Kidney capillary endothelial cell (primary cell): ENCODE measurements around the gene PPP1R14B.

Experiments
- DNase-seq: peaks from one replicate; pipeline ENCODE4 v3.0.0-alpha.2; 2018; ENCODE audit warnings: low spot score

The PPP1R14B gene

GRCh38 chr11:64245401-64245796 is 1.3 kb downstream of the PPP1R14B start:
- DNase-seq, result no peak

- DNase-seq, result no peak
These were observed 1.8 kb downstream of the PPP1R14B start for GRCh38 chr11:64244966-64245365.

GRCh38 chr11:64244107-64244506 is 2.6 kb downstream of the PPP1R14B start:
- DNase-seq, result no peak

- no peak for DNase-seq
These were observed 3.4 kb downstream of the PPP1R14B start for GRCh38 chr11:64243236-64243854.

- no peak for DNase-seq
These were observed 5.0 kb downstream of the PPP1R14B start for GRCh38 chr11:64241491-64242374.

GRCh38 chr11:64241241-64241490 is 5.6 kb downstream of the PPP1R14B start:
- DNase-seq, result peak; percentile 99

GRCh38 chr11:64240435-64241240 is 6.1 kb downstream of the PPP1R14B start, which contains the start of gene FKBP2:
TSS of gene FKBP2 (plus strand) at chr11:64241095. CDS start at chr11:64242388, 1,293 bp downstream.
- peak; percentile 95 for DNase-seq

- DNase-seq, result no peak
These were observed 6.9 kb downstream of the PPP1R14B start for GRCh38 chr11:64239662-64240434.

GRCh38 chr11:64238999-64239398 is 7.7 kb downstream of the PPP1R14B start:
- no peak for DNase-seq

- DNase-seq, result no peak
These were observed 8.7 kb downstream of the PPP1R14B start for GRCh38 chr11:64238076-64238475.

- no peak for DNase-seq
These were observed 9.2 kb downstream of the PPP1R14B start for GRCh38 chr11:64237484-64237951.

- DNase-seq, result no peak
These were observed 11.1 kb downstream of the PPP1R14B start for GRCh38 chr11:64235437-64236161.

- no peak for DNase-seq
These were observed 11.9 kb downstream of the PPP1R14B start for GRCh38 chr11:64234647-64235379.

GRCh38 chr11:64233913-64234586 is 12.7 kb downstream of the PPP1R14B start, which contains the start of gene VEGFB:
TSS of gene VEGFB (plus strand) at chr11:64234584. CDS start at chr11:64234834, 250 bp downstream.
- DNase-seq, result no peak

GRCh38 chr11:64232967-64233315 is 13.8 kb downstream of the PPP1R14B start:
- no peak for DNase-seq

- DNase-seq, result no peak
These were observed 14.4 kb downstream of the PPP1R14B start for GRCh38 chr11:64232182-64232966.

GRCh38 chr11:64231546-64231945 is 15.2 kb downstream of the PPP1R14B start:
- DNase-seq, result no peak

GRCh38 chr11:64230985-64231365 is 15.8 kb downstream of the PPP1R14B start:
- DNase-seq, result no peak
